ENCODE results near the gene ZBTB18. TPM values are rescaled to one million over a fixed set of nuclear protein-coding genes. Genes with fewer than 3 reads are reported as not detected.
A peak's percentile ranks its signal among the peaks of the same experiment; 100 is the strongest.

Gene ZBTB18
- total RNA-seq, 1 experiment from 2014 or later: 16.5 TPM

DNA sequence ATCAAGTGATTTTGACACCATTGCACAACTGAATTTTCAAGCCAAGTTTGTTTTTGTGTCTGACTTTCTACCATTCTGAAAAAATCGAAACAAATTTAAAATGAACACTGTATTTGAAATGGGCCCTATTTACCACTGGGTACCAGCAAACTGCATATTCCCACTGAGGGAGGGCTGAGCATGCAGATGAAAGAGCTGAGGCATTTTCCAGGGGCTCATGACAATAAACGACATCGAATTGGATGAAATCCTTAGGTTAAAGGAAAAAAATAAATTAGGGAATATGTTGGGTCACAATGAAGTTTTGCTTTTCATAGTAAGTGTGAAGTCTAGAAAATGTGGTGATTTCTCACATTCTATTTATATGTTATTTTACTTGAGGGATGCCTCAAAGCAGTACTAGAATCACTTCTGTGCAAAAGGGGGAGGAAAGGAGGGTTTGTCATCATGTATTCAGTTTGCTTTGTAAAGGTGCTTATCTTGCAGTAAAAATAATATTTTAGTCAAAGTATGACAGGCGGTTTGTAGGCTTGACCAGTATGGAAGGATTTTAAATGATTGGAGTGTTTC is 11.2 kb downstream of the ZBTB18 start:
- DNase-seq (ENCODE audit: low read depth): no peak

DNA sequence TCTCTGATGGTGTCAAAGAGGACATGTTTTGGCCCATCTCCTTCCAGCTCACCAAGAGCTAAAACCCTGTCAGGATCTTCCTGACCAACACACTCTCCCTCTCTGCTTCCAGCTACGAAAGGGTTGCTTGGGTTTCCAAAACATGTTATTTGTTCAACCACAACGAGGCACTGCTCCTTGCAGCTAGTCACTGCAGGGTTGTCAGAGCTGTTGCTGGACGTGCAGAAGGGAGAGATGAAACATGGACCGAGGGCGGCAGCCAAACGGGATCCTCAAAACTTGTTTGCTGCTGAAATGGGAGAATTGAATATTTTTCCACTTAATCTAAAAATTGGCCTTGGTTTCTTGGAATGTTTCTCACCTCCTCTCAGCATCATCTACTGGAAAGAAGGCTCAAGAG is 12.4 kb downstream of the ZBTB18 start:
- no peak for DNase-seq (ENCODE audit: low read depth)

DNA sequence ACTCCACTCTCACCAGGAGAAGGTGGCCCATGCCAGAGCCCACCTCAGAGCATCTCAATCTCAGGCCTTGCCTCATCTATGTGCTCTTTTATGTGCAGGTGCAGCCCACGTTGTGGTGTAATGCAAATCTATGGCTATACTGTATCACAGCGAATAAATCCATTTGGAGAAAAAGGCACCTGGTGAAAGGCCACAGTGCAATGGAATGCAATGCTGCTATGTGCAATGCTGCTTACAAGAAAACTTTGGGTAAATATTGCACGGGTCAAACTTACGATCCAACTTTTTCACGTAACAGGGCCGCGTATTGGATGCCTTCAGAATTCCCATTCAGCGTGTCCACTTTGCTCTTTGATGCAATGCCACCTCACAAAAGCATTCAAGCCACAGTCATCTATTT is 13.5 kb downstream of the ZBTB18 start:
- DNase-seq (ENCODE audit: low read depth): no peak

DNA sequence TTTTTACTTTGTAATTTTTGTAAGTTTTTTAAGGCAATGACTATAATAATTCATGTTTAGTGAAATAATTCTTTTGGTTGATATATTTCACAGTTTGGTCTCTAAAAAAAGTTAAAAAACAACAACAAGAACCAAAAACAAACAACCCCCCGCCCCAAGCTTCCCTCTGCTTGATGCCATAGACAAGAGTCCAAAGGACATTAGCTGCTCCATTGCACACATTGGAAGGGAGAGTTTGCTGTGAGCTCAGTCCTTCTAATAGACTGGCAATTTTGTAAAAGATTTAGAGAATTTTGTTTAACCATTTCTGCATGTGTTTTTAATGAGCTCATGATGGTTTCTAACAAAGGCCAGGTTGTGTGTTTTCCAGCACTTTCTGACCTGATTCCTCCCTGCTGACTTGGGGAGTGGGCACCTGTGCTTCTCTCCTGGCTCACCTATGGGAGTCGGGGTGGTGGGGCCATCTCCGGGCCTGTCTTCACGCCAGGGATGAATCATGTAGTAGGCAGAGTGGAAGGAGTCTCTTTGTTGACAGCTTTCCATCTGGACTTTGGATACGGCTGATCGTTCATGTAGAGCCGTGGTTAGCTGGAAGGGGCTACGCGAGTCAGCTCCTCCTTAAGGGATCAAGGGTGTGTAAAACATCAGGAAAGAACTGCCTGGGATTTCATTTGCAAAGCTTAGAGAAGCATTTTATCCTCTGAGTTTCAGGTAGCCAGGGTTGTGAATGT is 14.1 kb downstream of the ZBTB18 start:
- peak; percentile 21 for DNase-seq (ENCODE audit: low read depth)

DNA sequence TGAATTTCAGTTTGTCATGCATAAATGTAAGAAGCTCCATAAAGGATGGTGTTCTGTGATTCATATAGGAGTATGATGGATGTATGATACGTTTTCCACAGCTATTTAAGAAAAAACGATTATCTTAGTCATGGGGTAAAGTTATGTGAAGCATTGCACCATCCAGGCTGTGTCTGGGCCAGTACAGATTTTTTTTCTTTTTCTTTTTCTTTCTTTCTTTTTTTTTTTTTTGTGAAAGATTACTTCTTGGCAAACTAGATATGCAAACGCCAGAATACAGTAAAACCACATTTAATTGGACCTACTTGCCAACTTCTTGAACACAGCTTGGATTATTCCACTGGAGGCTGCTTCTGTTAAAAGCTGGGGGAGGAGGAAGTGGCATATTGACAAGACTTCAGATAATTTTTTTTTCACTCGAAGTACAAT is 14.9 kb downstream of the ZBTB18 start:
- peak; percentile 57 for DNase-seq (ENCODE audit: low read depth)

DNA sequence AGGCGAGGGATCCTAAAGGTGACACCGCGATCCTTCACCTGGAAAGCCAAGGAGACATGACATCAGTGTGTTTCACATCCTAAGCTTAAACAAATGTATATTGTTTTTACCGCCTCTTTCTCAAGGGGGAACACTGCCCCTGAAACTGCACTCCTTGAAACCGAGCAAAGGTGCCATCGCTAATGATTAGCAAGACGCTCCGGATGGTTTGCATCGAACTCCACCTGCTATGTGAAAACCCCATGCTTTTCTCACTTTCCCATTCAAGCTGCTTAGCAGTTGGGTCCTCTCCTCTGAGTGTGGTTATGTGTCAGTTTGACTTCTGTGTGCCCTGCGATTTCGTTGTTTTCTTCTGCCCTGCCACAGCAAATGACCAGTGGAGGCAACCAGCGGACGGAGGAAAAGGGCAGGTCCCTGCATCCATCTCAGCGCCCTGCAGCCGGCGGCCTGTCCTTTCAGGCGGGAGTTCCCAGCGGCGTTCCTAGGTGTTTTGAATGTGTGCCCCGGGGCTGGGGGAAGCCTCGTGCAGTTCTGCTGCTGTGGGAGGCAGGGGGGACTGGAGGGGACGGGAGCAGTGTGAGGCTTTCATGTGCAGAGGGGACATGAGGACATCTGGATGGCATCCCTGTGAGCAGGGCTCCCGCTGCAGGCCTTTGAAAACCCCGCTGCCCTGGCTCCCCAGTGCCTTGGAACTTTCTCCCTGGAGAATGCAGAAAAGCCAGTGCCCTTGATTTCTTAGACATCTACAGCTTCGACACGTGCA is 16.1 kb downstream of the ZBTB18 start:
- no peak for DNase-seq (ENCODE audit: low read depth)

DNA sequence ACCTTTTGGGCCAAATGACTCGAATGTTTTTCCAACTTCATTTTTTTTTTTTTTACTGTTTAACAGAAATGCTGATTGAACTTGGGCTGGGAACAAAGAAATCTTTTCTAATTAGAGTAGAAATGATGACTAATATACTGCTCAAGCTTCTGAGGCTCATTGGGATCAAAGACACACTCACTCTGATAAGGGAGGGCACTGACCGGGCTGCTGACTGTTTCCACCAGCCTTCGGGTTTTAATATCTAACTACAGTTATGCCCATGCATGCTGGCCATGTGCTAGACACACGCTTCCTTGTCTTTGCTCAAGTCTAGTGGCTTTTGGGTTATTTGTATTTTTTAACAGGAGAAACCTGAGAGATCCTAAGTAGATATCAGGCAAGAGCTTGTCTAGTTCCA is 16.8 kb downstream of the ZBTB18 start:
- peak; percentile 79 for DNase-seq (ENCODE audit: low read depth)

DNA sequence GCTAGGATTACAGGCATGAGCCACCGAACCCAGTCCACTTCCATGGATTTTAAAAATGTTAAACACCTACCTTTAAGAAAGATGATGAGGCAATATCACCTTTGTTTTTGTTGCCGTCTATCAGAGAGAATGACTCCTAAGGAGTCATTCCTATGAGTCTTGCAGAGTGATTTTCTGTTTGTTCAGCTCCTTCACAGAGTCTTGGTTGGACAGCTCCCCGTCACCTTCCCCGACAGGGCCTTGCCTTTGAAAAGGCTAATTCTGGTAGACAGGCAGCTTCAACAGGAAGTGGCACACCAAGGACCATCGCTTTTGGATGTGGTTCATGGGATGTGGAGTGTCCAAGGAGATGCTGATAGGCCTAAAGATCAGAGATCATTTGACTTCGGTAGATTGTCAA is 17.5 kb downstream of the ZBTB18 start:
- no peak for DNase-seq (ENCODE audit: low read depth)

DNA sequence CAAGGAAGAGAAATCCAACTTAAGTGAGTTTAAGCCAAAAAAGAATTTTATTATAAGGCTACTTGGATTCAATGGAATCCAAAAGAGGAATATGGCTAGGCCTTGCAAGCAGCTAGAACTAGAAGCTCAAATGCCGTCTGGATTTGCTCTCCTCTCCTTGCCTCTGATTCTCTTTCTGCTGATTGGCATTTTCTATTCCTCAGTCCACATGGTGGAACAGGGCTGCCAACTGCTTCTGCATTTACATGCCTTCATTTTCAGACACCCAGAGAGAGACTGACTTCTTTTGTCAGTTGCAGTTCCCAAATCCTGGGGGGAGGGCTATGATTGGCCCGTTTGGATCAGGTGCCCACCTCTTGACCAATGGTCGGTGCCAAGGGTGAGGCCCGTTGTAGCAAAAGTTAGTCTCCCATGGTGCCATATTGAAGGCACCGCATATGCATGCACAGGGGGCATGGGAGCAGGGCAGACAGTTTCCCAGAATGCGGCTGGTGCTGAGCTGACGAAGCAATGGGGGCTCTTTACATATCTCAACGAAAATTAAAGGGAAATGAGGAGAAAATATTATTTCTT is 18.3 kb downstream of the ZBTB18 start:
- no peak for DNase-seq (ENCODE audit: low read depth)

DNA sequence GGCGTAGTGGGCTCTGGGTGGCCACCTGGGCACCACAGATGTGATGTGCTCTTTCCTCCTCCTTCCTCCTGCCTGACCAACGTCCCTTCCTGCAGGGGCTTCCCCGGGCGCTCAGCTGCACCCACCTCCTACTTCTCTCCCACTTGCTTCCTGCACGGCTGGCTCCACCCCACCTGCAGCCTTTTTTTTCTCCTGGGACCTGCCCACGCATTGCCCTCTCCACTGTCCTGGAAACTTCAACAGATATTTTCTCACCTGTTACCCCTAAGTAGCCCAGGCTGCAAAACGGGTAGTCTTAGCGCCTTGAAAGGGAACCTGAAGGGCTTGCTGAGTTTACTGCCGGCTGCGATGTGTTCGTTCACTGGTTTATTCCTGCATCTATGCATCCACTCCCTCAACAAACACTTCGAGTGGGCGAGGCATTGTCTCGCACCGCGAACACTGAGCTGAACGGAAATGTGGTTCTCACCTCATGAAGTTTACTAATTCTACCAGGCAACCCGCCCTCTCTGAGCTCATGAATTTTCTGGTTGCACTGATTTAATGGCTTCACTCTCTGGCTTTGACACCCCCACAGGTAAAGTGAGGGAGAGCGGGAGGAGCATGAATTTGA is 23.6 kb downstream of the ZBTB18 start:
- no peak for DNase-seq (ENCODE audit: low read depth)

DNA sequence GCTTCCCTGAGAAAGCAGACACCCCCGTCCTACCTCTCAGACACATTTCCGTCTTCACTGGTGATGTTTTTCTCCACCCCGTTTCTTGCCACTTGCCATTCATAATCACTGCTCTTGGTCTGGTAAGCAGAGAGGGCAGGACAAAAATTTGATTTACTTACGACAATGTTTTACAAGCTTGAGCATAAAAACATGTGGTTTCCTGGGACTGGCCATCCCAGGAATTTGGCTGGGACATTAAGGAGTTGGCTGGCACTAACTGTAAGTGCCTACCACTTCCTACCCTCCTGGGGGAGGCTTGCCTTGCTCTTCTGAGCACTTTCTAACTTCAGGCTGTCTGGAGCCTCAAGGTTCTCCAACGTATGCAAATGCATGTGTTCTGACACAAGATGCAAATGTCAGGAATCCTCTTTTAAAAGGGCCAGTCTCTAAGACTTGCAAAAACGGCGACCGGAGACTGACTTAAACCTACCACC is 24.2 kb downstream of the ZBTB18 start:
- DNase-seq (ENCODE audit: low read depth): peak; percentile 43

DNA sequence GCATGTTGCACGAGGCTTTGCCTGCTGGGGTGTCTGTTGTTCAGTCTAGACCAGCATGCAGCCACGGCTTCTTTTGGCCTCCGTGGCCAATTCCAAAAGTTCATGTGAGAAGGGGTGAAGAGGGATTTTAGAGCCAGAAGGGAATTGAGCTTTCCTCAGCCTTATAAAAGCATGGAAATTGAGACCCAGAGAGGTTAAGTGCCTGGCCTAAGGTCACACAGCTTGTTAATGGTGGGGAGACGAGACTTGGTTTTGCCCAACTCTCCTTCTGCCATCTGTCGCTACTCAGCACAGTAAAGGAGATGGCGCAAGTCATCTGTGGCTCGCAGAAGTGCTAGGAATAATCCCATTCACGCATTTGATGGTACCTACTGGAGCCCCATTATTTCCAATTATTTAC is 25.7 kb downstream of the ZBTB18 start:
- DNase-seq (ENCODE audit: low read depth): no peak

DNA sequence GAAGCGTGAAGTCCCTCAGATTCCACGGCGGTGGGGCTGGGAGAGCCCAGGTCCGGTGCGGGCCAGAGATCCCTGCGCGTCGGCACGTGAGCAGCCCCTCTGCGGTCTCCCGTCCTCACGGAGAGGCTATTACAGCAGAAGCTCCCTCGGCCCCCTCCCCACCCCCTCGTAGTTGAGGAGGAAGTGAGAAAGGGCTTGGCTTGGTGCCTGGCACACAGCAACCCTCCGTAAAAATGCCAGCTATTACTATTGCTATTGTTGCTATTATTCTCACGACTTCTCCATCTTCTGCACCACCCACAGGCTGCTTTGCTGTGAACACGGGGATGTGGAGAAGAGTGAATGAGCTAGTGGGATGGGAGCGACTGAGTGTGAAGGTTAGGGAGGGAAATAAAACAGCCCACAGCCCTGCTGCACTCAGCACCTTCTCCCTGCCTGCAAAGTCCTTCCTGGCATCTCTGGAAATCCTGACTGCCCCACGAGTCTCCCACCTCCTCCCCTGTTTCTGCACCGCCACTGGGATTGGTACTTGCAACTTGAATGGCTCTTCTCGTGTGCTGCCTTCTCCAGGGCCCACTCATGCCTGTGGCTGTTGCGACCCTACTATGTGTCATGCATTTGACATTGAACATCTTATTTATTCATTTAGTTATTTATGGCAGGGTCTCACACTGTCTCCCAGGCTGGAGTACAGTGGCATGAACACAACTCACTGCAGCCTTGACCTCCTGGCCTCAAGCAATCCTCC is 26.6 kb downstream of the ZBTB18 start:
- DNase-seq (ENCODE audit: low read depth): peak; percentile 19

DNA sequence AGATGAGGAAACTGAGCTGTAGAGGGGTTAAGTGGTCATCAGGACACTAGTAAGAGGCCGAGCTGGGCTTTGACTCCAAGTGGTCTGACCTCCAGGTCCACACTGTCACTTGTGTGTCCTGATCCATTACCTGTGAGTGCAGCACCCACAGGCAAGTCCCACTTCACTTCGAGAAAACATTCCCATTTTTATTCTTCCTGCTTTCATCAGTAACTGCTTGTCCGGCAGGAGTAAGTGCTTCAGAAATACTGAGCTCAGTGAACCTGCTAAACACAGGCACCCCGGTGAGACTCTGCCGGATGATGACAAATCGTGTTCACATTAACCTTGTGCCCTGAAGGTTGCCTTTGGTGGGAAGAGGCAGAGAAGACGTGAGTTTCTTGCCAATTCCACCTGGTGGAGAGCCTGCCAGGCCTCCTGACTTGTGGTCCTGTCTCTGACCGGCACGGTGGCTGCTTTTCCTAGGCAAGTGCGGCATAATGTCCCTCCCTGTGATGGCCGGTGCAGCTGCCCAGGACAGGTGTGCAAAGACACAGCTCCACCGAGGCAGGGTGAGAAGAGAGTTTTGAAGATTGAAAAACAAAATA is 29.4 kb downstream of the ZBTB18 start:
- no peak for DNase-seq (ENCODE audit: low read depth)

DNA sequence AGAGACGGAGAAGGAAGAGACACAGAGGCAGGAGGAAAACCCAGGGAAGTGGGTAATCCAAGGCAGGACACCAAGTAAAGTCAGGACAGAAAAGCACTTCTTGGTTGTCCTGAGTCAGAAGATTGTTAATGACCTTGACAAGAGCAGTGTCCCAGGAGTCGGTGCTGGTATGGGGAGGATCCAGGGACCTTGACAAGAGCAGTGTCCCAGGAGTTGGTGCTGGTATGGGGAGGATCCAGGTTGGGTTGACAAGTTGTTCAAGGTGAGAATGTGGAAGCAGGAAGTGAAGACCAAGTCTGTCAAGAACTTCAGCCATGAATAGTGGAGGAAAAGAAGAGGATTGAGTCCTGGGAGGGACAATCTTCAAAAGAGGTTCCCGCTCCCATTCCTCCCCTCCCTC is 31.9 kb downstream of the ZBTB18 start:
- no peak for DNase-seq (ENCODE audit: low read depth)

DNA sequence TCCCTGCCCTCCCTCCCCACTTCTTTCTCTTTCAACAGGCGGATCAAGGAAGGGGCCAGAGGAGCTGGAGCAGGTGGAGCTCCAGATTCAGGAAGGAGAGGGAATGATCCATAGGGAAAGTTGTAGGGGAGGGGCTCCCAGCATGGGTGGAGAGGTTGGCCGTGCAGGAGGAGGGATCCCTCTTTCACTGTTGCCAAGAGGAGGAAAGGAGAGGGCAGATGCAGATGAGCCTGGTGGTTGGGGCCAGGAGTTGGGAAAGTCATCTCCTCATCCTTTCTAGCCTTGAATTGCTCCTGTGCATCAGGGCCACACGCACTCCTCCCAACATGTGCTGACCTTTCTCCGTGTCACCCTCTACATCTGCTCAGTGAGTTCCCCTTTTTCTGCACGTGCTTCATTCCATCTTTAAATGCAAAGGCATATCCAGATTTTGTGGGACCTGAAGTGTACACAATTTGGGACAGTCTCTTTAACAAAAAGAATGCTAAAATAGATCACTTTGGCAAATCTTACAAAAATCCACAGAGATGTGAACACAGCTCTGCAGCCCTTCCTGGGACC is 32.4 kb downstream of the ZBTB18 start:
- DNase-seq (ENCODE audit: low read depth): no peak

DNA sequence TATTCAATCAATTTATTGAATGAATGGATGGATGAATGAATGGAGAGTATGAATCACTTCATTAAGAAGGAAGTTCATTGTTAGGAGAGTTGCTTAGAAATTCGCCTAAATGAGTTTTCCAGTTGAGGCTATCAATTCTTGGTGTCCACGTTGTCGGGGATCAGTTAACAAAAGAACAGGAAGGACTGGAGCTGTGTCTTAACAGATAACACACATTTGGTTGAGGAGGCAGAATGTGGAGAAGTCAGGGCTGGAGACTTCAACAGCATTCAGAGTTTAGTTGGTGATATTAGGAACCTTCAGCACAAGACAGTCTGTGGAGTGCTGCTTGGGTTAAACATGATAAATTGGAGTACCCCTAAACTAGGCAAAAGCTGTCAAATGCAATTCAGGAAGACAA is 33.7 kb downstream of the ZBTB18 start:
- DNase-seq (ENCODE audit: low read depth): no peak

DNA sequence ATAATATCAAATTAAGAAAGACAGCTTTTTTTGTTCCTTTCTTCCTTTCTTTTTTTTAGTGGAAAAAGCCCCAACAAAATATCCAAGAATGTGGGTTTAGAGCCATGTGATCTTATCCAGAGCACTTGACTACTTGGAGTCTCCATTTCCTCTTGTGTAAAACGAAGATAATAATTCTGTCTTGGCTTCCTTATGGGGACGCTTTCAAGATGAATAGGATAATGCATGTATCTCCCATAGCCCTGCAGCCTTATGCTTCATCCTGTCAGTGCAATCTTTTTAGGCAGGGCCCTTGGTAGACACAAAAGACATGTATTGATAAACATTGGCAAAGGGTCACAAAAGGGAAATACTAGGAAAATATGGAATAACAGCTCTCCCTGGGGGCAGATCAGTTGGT is 34.8 kb downstream of the ZBTB18 start:
- no peak for DNase-seq (ENCODE audit: low read depth)

DNA sequence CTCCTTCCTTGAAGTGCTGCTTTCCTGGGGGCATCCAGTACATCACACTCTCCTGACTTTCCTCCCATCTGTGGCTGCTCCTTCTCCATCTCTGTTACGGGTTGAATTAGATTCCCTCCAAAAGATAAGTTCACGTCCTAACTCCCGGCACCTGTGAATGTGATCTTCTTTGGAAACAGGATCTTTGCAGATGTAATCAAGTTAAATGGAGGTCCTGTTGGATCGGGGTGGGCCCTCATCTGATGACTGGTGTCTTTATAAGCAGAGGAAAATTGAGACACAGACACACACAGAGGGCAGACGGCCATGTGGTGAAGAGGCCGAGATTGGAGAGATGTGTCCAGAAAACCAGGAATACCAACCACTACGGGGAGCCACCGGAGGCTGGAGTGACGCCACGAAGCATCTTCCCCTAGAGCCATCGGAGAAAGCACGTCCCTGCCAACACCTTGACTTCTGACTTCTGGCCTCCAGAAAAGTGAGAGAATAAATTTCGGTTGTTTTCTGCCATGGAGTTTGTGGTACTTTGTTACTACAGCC is 36.0 kb downstream of the ZBTB18 start:
- no peak for DNase-seq (ENCODE audit: low read depth)

DNA sequence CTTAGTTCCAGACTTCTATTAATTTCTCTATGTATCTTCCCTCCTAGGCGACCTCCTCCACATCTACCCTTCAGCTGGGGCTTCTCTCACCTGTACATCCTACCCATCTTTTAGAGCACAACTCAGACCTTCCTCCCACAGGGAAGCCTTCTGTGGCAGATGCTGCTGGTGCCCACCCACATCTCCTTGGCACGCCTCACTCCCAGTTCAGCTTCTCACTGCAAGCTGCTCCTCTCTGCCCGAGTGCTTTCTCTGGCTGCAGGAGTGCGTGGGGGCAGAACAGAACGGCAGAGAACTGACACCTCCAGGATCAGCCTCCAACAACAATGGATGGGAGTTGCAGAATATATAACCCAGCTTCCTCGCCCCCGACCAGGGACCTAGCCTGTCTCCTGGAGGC is 36.5 kb downstream of the ZBTB18 start:
- no peak for DNase-seq (ENCODE audit: low read depth)

All from RPMI7951 (cell line).